ENCODE data around the gene ZNG1F.
"Not testable (repeated sequence)": the region's sequence is repeated elsewhere in the genome, so short reads cannot be mapped to it uniquely, and the experiment has no call there.

The ZNG1F gene

DNA sequence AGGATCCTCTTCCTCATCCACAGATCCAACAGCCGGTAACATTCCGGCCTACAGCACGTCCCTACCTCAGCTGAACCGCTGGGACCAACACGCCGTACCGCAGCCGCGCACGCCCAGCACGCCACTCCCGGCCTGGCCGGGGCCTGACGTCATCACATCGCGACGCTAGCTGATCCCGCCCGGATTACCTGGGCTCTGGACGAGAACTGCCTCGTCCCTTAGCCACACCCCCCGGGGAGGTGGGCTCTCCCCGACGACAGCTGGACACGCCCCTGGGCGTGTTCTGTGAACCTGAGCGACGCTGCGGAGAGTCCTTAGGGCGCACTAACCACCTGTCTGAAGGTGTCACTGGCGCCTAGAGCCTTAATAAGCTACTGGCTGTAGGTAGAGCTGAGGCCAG, at the start of gene ZNG1F:
Gene ZNG1F, minus strand, starts transcription at position 101 of the 400 bp plus-strand sequence. Its CDS starts 59 bp downstream, at position 42.
- not testable (repeated sequence) for DNase-seq

DNA sequence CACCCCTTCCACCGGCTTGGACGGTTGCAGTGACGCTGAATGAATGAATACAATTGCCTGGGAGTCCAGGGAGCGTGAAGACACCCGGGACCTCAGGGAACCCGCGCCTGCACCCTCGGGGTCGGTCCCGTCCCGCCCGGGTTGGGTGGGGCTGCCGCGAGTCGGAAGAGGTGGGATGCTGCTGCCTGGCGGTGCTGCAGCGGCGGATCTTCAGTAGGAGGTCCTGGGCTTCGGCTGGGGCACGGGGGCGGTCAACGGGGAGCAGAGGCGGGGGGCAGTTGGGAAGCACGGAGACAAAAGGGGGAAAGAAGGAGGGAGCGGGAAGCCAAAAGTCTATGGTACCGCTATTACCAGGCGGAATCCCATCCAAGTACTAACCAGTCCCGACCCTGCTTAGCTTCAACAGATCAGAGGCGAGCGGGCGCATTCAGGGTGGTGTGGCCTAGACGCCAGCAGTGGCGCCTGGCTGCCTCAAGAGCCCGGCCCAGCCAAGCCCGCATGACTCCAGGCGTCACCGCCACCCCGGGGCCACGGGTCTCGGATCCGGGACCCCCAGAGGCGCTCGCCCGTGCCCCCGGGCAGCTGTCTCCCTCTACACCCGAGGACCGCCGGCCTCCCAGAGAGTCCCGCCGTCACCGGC, 48.1 kb upstream of the ZNG1F start:
- DNase-seq, result not testable (repeated sequence)

DNA sequence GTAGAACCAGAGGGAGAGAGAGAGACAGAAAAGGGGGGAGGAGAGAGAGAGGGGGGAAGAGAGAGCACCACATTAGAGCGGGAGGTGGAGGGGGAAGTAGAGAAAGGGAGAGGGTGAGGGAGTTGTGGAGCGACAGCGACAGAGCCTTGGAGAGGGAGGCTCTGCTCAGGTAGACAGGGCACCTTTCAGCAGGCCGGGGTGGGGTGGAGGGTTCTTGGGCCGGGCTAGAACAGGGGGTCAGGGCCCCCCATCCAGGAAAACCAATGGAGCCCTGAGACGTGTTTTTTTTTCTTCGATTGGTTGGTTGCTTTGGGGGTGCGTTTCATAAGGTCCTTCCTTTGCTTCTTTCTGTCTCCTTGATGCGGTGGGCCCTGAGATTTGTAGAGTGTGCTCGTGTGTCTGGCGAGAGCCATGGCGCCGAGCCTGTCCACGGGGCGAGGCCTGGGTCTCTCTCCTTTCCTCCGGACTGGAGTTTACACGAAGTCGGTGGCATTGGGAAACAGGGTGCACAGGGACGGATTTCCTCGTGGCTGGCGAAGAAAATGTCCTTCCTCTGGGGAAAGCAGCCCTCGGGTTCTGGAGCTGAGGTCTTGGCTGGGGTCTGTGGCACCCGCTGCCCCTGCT, 47.5 kb upstream of the ZNG1F start:
- DNase-seq, result not testable (repeated sequence)

GRCh38 chr9:41234811-41235805, 46.0 kb upstream of the ZNG1F start:
- DNase-seq, result not testable (repeated sequence)

- DNase-seq, result not testable (repeated sequence)
These were observed 45.1 kb upstream of the ZNG1F start for GRCh38 chr9:41234221-41234620.

DNA sequence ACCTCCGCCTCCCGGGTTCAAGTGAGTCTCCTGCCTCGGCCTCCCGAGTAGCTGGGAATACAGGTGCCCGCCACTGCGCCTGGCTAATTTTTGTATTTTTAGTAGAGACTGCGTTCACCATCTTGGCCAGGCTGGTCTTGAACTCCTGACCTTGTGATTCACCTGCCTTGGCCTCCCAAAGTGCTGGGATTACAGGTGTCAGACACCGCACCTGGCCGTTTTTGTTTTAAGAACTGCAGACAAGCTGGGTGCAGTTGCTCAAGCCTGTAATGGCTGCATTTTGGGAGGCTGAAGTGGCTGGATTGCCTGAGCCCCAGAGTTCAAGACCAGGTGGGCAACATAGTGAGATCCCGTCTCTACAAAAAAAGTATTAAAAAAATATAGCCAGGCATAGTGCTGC, 43.2 kb upstream of the ZNG1F start:
- DNase-seq, result not testable (repeated sequence)

GRCh38 chr9:41230418-41230817, 41.3 kb upstream of the ZNG1F start:
- DNase-seq, result not testable (repeated sequence)

DNA sequence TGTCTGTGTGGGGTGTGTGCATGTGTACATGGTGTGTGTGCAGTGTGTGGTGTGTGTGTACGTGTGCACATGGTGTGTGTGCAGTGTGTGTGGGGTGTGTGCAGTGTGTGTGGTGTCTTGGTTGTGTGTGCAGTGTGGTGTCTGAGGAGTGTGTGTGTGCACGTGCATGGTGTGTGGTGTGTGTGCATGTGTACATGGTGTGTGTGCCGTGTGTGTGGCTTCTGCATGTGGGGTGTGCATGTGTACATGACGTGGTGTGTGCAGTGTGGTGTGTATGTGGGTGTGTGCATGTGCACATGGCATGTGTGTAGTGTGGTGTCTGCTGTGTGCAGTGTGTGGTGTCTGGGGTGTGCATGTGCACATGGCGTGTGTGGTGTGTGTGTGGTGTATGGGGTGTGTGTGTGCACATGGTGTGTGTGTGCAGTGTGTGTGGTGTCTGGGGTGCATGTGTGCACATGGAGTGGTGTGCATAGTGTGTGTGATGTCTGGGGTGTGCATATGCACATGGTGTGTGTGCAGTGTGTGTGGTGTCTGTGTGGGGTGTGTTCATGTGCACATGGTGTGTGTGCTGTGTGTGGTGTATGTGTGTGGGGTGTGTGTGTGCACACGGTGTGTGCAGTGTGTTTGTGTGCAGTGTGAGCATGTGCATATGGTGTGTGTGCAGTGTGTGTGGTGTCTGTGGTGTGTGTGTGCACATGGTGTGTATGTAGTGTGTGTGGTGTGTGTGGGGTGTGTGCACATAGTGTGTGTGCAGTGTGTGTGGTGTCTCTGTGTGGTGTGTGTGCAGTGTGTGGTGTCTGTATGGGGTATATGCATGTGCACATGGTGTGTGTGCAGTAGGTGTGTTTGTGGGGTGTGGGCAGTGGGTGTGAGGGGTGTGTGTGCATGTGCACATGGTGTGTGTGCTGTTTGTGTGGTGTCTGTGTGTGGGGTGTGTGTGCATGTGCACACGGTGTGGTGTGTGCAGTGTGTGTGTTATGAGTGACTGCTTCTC, 40.6 kb upstream of the ZNG1F start:
- no peak for DNase-seq

GRCh38 chr9:41219831-41220230, 30.7 kb upstream of the ZNG1F start:
- not testable (repeated sequence) for DNase-seq

- DNase-seq, result not testable (repeated sequence)
These were observed 678 bp downstream of the ZNG1F start for GRCh38 chr9:41188439-41188838.

DNA sequence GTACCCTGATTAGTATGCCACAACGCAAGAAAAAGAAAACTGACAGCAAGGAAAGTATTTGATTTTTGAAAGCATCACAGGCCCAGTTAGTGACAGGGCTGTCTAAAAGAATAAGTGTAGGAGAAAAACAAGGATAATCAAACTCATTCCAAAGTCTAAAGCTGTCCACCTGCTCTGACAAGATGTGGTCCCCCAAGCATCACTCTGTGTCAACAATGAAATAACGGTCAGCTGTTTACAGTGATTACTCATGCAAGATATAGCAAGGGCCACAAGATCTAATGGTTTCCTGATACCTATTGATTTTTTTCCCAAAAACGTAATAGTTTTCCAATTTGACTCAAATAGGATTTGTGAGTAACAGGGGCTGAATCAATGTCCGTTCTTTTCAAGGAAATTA, 14.1 kb downstream of the ZNG1F start:
- DNase-seq, result not testable (repeated sequence)

DNA sequence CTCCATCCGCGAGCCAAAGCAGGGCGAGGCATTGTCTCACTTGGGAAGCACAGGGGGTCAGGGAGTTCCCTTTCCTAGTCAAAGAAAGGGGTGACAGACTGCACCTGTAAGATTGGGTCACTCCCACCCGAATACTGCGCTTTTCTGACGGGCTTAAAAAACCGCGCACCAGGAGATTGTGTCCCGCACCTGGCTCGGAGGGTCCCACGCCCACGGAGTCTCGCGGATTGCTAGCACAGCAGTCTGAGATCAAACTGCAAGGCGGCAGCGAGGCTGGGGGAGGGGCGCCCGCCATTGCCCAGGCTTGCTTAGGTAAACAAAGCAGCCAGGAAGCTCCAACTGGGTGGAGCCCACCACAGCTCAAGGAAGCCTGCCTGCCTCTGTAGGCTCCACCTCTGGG, 39.0 kb downstream of the ZNG1F start:
- DNase-seq, result not testable (repeated sequence)

- not testable (repeated sequence) for DNase-seq
These were observed 47.2 kb downstream of the ZNG1F start for GRCh38 chr9:41141878-41142277.

- not testable (repeated sequence) for DNase-seq
These were observed 60.5 kb downstream of the ZNG1F start, which contains the start of gene FOXD4L6 for GRCh38 chr9:41128581-41128980. TSS of gene FOXD4L6 (minus strand) at chr9:41128681. CDS start at chr9:41128383, 298 bp downstream.

- DNase-seq, result not testable (repeated sequence)
These were observed 62.2 kb downstream of the ZNG1F start for GRCh38 chr9:41126746-41127446.

GRCh38 chr9:41125936-41126335, 63.2 kb downstream of the ZNG1F start:
- DNase-seq, result not testable (repeated sequence)

- not testable (repeated sequence) for DNase-seq
These were observed 63.9 kb downstream of the ZNG1F start for GRCh38 chr9:41125109-41125658.

DNA sequence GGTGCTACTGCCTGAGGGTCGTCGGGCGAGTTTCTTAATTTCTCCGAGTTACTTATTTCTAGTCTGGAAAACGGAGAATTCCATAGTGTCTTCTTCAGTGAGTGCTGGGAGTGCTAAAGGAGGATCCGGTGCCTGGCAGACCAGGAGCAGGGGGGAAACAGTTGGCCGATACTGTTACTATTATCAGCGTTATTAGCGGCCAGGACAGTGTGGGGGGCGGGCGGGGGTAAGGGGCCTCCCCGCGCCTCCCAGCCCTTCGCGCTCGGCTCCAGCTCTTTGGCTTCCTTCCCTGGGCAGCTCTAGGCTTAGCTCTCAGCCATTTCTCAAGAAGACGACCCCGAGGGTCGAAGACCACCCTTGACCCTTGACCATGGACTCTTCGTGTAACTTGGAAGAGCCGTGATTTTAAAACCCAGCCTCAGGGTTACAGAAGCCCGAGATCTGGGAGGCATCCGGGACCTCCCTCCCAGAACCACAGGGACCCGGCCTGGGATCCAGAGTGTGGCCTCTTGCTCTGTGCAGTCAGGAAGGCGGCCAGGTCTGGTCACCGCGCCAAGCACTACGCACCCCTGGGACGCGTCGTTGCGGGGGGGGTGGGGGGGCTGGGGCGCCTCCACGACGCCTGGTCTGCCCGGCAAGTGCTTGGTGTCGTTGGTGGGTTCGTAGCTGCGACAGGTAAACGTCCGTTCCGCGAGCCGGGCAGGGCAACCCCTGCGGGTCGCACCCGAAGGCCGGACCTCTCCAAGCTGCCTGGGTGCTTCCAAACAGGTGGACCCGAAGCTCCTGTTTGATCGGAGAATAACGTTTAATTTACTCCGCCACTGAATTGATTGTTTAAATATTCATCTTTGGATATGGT, 64.6 kb downstream of the ZNG1F start:
- not testable (repeated sequence) for DNase-seq

GRCh38 chr9:41123812-41124211, 65.3 kb downstream of the ZNG1F start:
- DNase-seq, result not testable (repeated sequence)

GRCh38 chr9:41123396-41123795, 65.7 kb downstream of the ZNG1F start:
- DNase-seq, result not testable (repeated sequence)
